ENCODE measurements around the gene KIT. TPM values are rescaled to one million over a fixed set of nuclear protein-coding genes. Genes with fewer than 3 reads are reported as not detected.

Gene KIT
- total and polyA plus RNA-seq, 2 experiments from 2014 or later = 1.1 to 6.7 TPM

GRCh38 chr4:54676658-54677057, 18.9 kb downstream of the KIT start:
- Histone ChIP-seq H3K79me2 (ENCODE audit: insufficient read depth) (no peaks in the 10 kb centered on the region), H3K4me1 (ENCODE audit: insufficient read depth) (no peaks in the 10 kb centered on the region), H3F3A (ENCODE audit: insufficient read depth) (no peaks in the 10 kb centered on the region), H2AFZ (no peak overlapping the region), H3K4me2 (ENCODE audit: unreplicated experiment) (no peak overlapping the region), H3K36me3 (ENCODE audit: low read depth) (no peaks in the 10 kb centered on the region), H3K27me3 (replicated peaks; ENCODE audit: insufficient read depth) (no peaks in the 10 kb centered on the region), H3K9ac (no peak overlapping the region), H3K27ac (no peak overlapping the region), H4K20me1 (ENCODE audit: insufficient read depth) (no peaks in the 10 kb centered on the region), H3K4me3 (no peak overlapping the region), H3K9me2 (ENCODE audit: insufficient read depth) (no peaks in the 10 kb centered on the region), H3K9me3 (ENCODE audit: low read depth) (no peaks in the 10 kb centered on the region)
- in situ Hi-C loops (cut with MboI) = no loop called here
- TF ChIP-seq EZH2phosphoT487 (IDR thresholded peaks at IDR 0.05; ENCODE audit: insufficient read depth, low read depth) (no peak), EZH2 (IDR thresholded peaks at IDR 0.05; ENCODE audit: insufficient read depth, poor library complexity, severe bottlenecking) (no peak)
- DNase-seq = no peak
- WGBS, 2 experiments (ENCODE audit: low coverage in 1 of 2, low lambda C conversion rate in 2 of 2, missing lambda C conversion rate in 2 of 2) = 86 to 88% methylated on average over 5 of the region's 5 CpGs

DNA sequence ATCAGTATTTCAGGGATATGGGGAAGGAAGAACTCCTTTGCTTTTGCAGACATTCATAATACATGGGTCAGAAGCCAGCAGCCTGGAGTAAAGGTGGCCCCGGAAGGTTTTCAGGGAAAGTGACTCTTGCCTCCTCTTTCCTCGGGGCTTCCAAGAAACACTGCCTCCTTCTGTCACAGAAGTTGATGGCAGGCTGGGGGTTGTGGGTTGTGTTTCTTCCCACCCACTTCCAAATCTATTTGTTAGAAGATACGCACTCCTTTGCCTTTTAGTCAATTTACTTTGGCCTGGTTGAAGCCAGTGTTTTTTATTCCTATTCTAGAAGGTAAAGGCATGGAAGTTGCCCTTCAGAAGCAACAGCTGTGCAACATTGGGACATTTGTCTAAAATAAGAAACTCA, 19.7 kb downstream of the KIT start:
- no peak for DNase-seq
- Histone ChIP-seq H3K4me1 (ENCODE audit: insufficient read depth) (no peaks in the 10 kb centered on the region), H3K4me2 (ENCODE audit: unreplicated experiment) (no peak overlapping the region), H2AFZ (no peak overlapping the region), H3K4me3 (no peak overlapping the region), H3K9me3 (ENCODE audit: low read depth) (no peaks in the 10 kb centered on the region), H3K9me2 (ENCODE audit: insufficient read depth) (no peaks in the 10 kb centered on the region), H3K79me2 (ENCODE audit: insufficient read depth) (no peaks in the 10 kb centered on the region), H3K36me3 (ENCODE audit: low read depth) (no peaks in the 10 kb centered on the region), H3K27me3 (replicated peaks; ENCODE audit: insufficient read depth) (no peaks in the 10 kb centered on the region), H4K20me1 (ENCODE audit: insufficient read depth) (no peaks in the 10 kb centered on the region), H3F3A (ENCODE audit: insufficient read depth) (no peaks in the 10 kb centered on the region), H3K9ac (no peak overlapping the region), H3K27ac (no peak overlapping the region)
- 64 to 75% methylated on average over 3 of the region's 3 CpGs for WGBS, 2 experiments (ENCODE audit: low coverage in 1 of 2, low lambda C conversion rate in 2 of 2, missing lambda C conversion rate in 2 of 2)
- TF ChIP-seq EZH2 (IDR thresholded peaks at IDR 0.05; ENCODE audit: insufficient read depth, poor library complexity, severe bottlenecking) (no peak), EZH2phosphoT487 (IDR thresholded peaks at IDR 0.05; ENCODE audit: insufficient read depth, low read depth) (no peak)
- in situ Hi-C loops (cut with MboI) = no loop called here

- H3K4me1 ChIP-seq (ENCODE audit: insufficient read depth) = no peaks in the 10 kb centered on the region
- no peak overlapping the region for H3K27ac ChIP-seq
- H3K36me3 ChIP-seq (ENCODE audit: low read depth) = no peaks in the 10 kb centered on the region
- H4K20me1 ChIP-seq (ENCODE audit: insufficient read depth) = no peaks in the 10 kb centered on the region
- H2AFZ ChIP-seq = no peak overlapping the region
- no peaks in the 10 kb centered on the region for H3K9me3 ChIP-seq (ENCODE audit: low read depth)
- TF ChIP-seq EZH2phosphoT487 (IDR thresholded peaks at IDR 0.05; ENCODE audit: insufficient read depth, low read depth) (no peak), EZH2 (IDR thresholded peaks at IDR 0.05; ENCODE audit: insufficient read depth, poor library complexity, severe bottlenecking) (no peak)
- no peaks in the 10 kb centered on the region for H3K9me2 ChIP-seq (ENCODE audit: insufficient read depth)
- WGBS, 2 experiments (ENCODE audit: low coverage in 1 of 2, low lambda C conversion rate in 2 of 2, missing lambda C conversion rate in 2 of 2) = 71 to 74% methylated on average over 6 to 7 of the region's 7 CpGs
- H3K9ac ChIP-seq = no peak overlapping the region
- no peaks in the 10 kb centered on the region for H3F3A ChIP-seq (ENCODE audit: insufficient read depth)
- in situ Hi-C loops (cut with MboI) = no loop called here
- H3K79me2 ChIP-seq (ENCODE audit: insufficient read depth) = no peaks in the 10 kb centered on the region
- no peaks in the 10 kb centered on the region for H3K27me3 ChIP-seq (replicated peaks; ENCODE audit: insufficient read depth)
- H3K4me3 ChIP-seq = no peak overlapping the region
- no peak for DNase-seq
- no peak overlapping the region for H3K4me2 ChIP-seq (ENCODE audit: unreplicated experiment)
Observed at GRCh38 chr4:54677853-54678650, 20.3 kb downstream of the KIT start.

- no peak for DNase-seq
- Histone ChIP-seq H3F3A (ENCODE audit: insufficient read depth) (no peaks in the 10 kb centered on the region), H3K27me3 (replicated peaks; ENCODE audit: insufficient read depth) (no peaks in the 10 kb centered on the region), H3K4me1 (ENCODE audit: insufficient read depth) (no peaks in the 10 kb centered on the region), H3K36me3 (ENCODE audit: low read depth) (no peaks in the 10 kb centered on the region), H3K27ac (no peak overlapping the region), H3K4me2 (ENCODE audit: unreplicated experiment) (no peak overlapping the region), H4K20me1 (ENCODE audit: insufficient read depth) (no peaks in the 10 kb centered on the region), H3K9me3 (ENCODE audit: low read depth) (no peaks in the 10 kb centered on the region), H3K79me2 (ENCODE audit: insufficient read depth) (no peaks in the 10 kb centered on the region), H2AFZ (no peak overlapping the region), H3K9me2 (ENCODE audit: insufficient read depth) (no peaks in the 10 kb centered on the region), H3K4me3 (no peak overlapping the region), H3K9ac (no peak overlapping the region)
- in situ Hi-C loops (cut with MboI) = no loop called here
- no peak for TF ChIP-seq EZH2phosphoT487 (IDR thresholded peaks at IDR 0.05; ENCODE audit: insufficient read depth, low read depth)
- no peak for TF ChIP-seq EZH2 (IDR thresholded peaks at IDR 0.05; ENCODE audit: insufficient read depth, poor library complexity, severe bottlenecking)
Observed at GRCh38 chr4:54678826-54679225, 21.1 kb downstream of the KIT start.
